Activated CD8-positive, alpha-beta T cell treated with anti-CD3 and anti-CD28 coated beads for 36 hours (primary cell): ENCODE results near the gene PTPN14. TPM values are rescaled to one million over a fixed set of nuclear protein-coding genes. Genes with fewer than 3 reads are reported as not detected.

Source experiments
- ATAC-seq: fragments of 200-7000 bp; cut with Tn5 transposase; one replicate; pipeline ENCODE4 v1.10.0; 2021; ENCODE audit warnings: mild to moderate bottlenecking, moderate library complexity
- CTCF ChIA-PET: fragments of 350-600 bp; sonication (Branson Sonifier 250); formaldehyde crosslinking; loops from one replicate; lab custom pipeline; 2021; ENCODE audit warnings: antibody characterized with exemption; lab: Charles Lee
- POLR2A ChIA-PET: fragments of 350-600 bp; sonication (Branson Sonifier 250); formaldehyde crosslinking; loops from one replicate; lab custom pipeline; 2021; ENCODE audit warnings: antibody characterized with exemption; lab: Charles Lee
- DNase-seq: peaks from one replicate; pipeline ENCODE4 v3.0.0-alpha.2; 2020
- H3K27ac Mint-ChIP-seq: one replicate; pipeline ENCODE4 v1.8.0; 2021; ENCODE audit warnings: mild to moderate bottlenecking, mixed read lengths
- H3K27me3 Mint-ChIP-seq: one replicate; pipeline ENCODE4 v1.8.0; 2021; ENCODE audit warnings: mixed read lengths
- H3K36me3 Mint-ChIP-seq: one replicate; pipeline ENCODE4 v1.8.0; 2021; ENCODE audit warnings: low read depth, mixed read lengths
- H3K4me1 Mint-ChIP-seq: one replicate; pipeline ENCODE4 v1.8.0; 2021; ENCODE audit warnings: low read depth, mixed read lengths
- H3K4me3 Mint-ChIP-seq: one replicate; pipeline ENCODE4 v1.8.0; 2021; ENCODE audit warnings: mild to moderate bottlenecking, moderate library complexity, mixed read lengths
- H3K9me3 Mint-ChIP-seq: one replicate; pipeline ENCODE4 v1.8.0; 2021; ENCODE audit warnings: mixed read lengths
- CTCF ChIP-seq: fragments of 200-600 bp; IDR thresholded peaks from one replicate; pipeline ENCODE4 v1.8.0; 2022; ENCODE audit warnings: antibody characterized with exemption, mild to moderate bottlenecking
- intact Hi-C: fragments of 100-400 bp; cut with micrococcal nuclease; formaldehyde crosslinking; loops from one replicate; pipeline ENCODE4 v1.10.0; 2022
- total RNA-seq, 2 experiments: library from RNA; stranded (reverse); gene quantifications; one replicate each; pipeline ENCODE4 v1.2.3, GENCODE V29; 2021

Gene PTPN14
- total RNA-seq, 2 experiments from 2014 or later: 0.27 to 0.34 TPM

GRCh38 chr1:214337015-214337414 lies 214.4 kb downstream of the PTPN14 start:
- Mint-ChIP-seq H3K4me3 (no peak overlapping the region), H3K4me1 (no peaks in the 10 kb centered on the region), H3K27ac (no peak overlapping the region), H3K36me3 (peaks cover 23% of the 10 kb centered on the region), H3K9me3 (no peaks in the 10 kb centered on the region), H3K27me3 (no peaks in the 10 kb centered on the region)
- ChIA-PET POLR2A (no interaction called here), CTCF (interaction anchor here (1.6 to 14.6 kb wide), 3 partner anchors 9 to 248 kb away, joined by 3 to 505 read pairs (median 30); no protein-coding TSS in a partner anchor)
- intact Hi-C loops: no loop called here
- no peak for TF ChIP-seq CTCF
- ATAC-seq (no peak), DNase-seq (no peak)

DNA sequence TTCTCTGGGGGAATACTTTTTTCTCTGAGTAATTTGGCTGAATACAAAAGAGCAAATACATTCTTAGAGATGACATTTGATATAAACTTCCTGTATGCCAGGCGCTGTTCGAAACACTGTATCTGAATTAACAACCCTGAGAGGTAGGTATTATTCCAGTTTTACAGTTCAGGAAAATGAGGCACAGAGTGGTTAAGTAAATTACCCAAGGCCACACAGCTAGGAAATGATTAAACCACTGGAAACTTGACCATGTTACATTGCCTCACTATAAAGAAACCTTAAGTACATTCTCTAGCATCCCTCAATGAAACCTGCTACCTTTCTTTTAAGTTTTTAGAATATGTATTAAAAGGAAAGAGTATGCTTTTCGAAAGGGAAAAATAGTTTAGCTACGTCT lies 215.8 kb downstream of the PTPN14 start:
- intact Hi-C loops: no loop called here
- CTCF ChIA-PET: interaction anchor here (1.0 to 14.6 kb wide), 4 partner anchors 76 to 292 kb away, joined by 3 to 505 read pairs (median 61); no protein-coding TSS in a partner anchor
- Mint-ChIP-seq H3K36me3 (peaks cover 23% of the 10 kb centered on the region), H3K27ac (no peak overlapping the region), H3K27me3 (no peaks in the 10 kb centered on the region), H3K4me3 (no peak overlapping the region), H3K4me1 (no peaks in the 10 kb centered on the region), H3K9me3 (no peaks in the 10 kb centered on the region)
- ATAC-seq (no peak), DNase-seq (no peak)
- no peak for TF ChIP-seq CTCF
- POLR2A ChIA-PET: no interaction called here

GRCh38 chr1:214332946-214333798 lies 218.2 kb downstream of the PTPN14 start:
- no peak overlapping the region for H3K27ac Mint-ChIP-seq

GRCh38 chr1:214331827-214332423 lies 219.5 kb downstream of the PTPN14 start:
- TF ChIP-seq CTCF: peak; percentile 92
- ATAC-seq (peak; percentile 61), DNase-seq (peak; percentile 63)
- Mint-ChIP-seq H3K4me3 (no peak overlapping the region), H3K4me1 (peaks cover 2% of the 10 kb centered on the region), H3K9me3 (no peaks in the 10 kb centered on the region), H3K27me3 (no peaks in the 10 kb centered on the region), H3K27ac (no peak overlapping the region), H3K36me3 (peaks cover 17% of the 10 kb centered on the region)
- intact Hi-C loops: loop anchor here (1.0 kb wide), 1 partner anchor 253 kb away; no protein-coding TSS in a partner anchor
- POLR2A ChIA-PET: interaction anchor here (1.1 kb wide), 1 partner anchor 60 kb away, joined by 3 read pairs; no protein-coding TSS in a partner anchor
- CTCF ChIA-PET: interaction anchor here (0.6 to 14.6 kb wide), 62 partner anchors 7 to 1195 kb away, joined by 3 to 505 read pairs (median 5); partner anchors contain the start of gene SMYD2

More at GRCh38 chr1:214332946-214333798, 218.2 kb downstream of the PTPN14 start:
- H3K36me3 Mint-ChIP-seq: peaks cover 22% of the 10 kb centered on the region
- ATAC-seq (no peak), DNase-seq (peak; percentile 61)
- no peaks in the 10 kb centered on the region for H3K9me3 Mint-ChIP-seq
- H3K4me3 Mint-ChIP-seq: no peak overlapping the region
- intact Hi-C loops: loop anchor here (1.0 kb wide), 1 partner anchor 252 kb away; no protein-coding TSS in a partner anchor
- H3K27me3 Mint-ChIP-seq: no peaks in the 10 kb centered on the region
- no peaks in the 10 kb centered on the region for H3K4me1 Mint-ChIP-seq
- ChIA-PET POLR2A (interaction anchor here (1.1 kb wide), 1 partner anchor 61 kb away, joined by 3 read pairs; no protein-coding TSS in a partner anchor), CTCF (interaction anchor here (0.6 to 14.6 kb wide), 43 partner anchors 8 to 1192 kb away, joined by 3 to 505 read pairs (median 7); partner anchors contain the start of gene SMYD2)
- TF ChIP-seq CTCF: peak; percentile 74
